ENCODE measurements around the gene E2F4.

DNA sequence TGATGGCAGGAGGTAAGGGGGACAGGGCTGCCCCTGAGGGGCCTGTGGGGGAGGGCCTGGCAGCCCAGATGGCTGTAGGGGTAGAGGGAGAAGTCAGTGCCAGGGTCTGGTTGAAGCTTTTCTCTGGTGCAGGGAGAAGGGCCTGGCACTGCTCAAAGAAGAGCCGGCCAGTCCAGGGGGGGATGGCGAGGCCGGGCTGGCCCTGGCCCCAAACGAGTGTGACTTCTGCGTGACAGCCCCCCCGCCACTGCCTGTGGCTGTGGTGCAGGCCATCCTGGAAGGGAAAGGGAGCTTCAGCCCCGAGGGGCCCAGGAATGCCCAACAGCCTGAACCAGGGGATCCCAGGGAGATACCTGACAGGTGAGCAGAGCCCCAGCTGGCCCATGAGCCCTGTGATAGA, 24.4 kb upstream of the E2F4 start:
- no peak for TF ChIP-seq POLR2AphosphoS5 (IDR thresholded peaks at IDR 0.05)
- TF ChIP-seq POLR2A (IDR thresholded peaks at IDR 0.05), result no peak
- TF ChIP-seq EP300 (IDR thresholded peaks at IDR 0.05), result no peak
